C4-2B (cell line): ENCODE measurements around the gene IFI44L.

ENCODE experiments used
- H3K27ac ChIP-seq: fragments of 450-650 bp; 2 replicates; pipeline ENCODE4 v1.5.1; 2017
- ZFX ChIP-seq: fragments of 450-650 bp; IDR thresholded peaks from 2 replicates; pipeline ENCODE4 v1.6.1; 2017
- TF ChIP-seq, protein P1 (sequence below): fragments of 450-650 bp; conservative IDR thresholded peaks from 2 replicates; pipeline ENCODE4 v1.5.1; 2017; ENCODE audit warnings: mild to moderate bottlenecking

Gene IFI44L

DNA sequence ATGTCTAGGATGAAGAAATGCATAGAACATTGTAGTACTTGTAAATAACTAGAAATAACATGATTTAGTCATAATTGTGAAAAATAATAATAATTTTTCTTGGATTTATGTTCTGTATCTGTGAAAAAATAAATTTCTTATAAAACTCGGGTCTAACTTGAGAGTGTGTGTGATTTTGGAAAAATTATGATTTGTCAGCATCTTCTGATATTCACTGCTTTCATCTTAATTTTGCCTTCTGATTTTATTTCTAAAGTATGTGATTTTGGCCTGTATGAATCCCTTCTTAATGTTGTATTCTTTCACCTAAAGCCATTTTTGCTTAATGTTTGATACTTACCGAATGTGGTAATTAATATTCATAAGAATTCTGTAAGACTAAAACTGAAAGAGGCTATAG lies 43.7 kb downstream of the IFI44L start:
- TF ChIP-seq, protein P1, sequence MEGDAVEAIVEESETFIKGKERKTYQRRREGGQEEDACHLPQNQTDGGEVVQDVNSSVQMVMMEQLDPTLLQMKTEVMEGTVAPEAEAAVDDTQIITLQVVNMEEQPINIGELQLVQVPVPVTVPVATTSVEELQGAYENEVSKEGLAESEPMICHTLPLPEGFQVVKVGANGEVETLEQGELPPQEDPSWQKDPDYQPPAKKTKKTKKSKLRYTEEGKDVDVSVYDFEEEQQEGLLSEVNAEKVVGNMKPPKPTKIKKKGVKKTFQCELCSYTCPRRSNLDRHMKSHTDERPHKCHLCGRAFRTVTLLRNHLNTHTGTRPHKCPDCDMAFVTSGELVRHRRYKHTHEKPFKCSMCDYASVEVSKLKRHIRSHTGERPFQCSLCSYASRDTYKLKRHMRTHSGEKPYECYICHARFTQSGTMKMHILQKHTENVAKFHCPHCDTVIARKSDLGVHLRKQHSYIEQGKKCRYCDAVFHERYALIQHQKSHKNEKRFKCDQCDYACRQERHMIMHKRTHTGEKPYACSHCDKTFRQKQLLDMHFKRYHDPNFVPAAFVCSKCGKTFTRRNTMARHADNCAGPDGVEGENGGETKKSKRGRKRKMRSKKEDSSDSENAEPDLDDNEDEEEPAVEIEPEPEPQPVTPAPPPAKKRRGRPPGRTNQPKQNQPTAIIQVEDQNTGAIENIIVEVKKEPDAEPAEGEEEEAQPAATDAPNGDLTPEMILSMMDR: no peak
- TF ChIP-seq ZFX: no peak
- H3K27ac ChIP-seq: no peak overlapping the region

DNA sequence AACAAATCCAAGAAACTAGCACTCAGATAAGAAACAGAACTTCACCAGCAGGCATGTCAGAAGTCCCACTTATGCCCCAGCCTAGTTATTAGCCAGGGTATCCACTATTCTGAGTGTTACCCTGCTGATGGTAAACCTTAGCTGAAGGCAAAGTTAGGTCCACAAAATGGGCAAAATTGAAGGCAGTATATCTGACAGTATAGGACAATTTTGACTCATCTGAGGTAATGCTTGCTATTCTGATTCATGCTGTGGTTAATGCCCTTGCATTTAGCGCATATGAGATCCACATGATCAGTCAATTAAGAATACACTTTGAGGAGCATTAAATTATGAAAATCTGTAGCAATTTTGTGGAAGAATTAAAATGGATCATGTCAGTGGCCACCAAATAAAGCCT lies 44.5 kb downstream of the IFI44L start:
- TF ChIP-seq ZFX: no peak
- TF ChIP-seq, protein P1: no peak
- H3K27ac ChIP-seq: no peak overlapping the region

DNA sequence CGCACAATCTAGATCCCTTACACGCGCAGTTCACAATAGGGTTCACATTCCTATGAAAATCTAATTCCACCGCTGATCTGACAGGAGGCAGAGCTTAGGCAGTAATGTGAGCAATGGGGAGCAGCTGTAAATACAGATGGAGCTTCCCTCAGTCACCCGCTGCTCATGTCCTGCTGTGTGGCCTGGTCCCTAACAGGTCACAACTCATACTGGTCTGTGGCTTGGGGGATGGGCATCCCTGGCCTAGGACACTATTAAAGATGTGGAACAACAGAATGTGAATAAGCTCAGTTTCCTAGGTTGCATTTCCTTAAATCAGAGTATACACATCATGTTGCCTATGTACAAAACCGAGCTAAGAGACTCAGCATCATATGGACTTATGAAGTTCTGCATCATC lies 45.6 kb downstream of the IFI44L start:
- no peak overlapping the region for H3K27ac ChIP-seq
- TF ChIP-seq ZFX: no peak
- TF ChIP-seq, protein P1: no peak

DNA sequence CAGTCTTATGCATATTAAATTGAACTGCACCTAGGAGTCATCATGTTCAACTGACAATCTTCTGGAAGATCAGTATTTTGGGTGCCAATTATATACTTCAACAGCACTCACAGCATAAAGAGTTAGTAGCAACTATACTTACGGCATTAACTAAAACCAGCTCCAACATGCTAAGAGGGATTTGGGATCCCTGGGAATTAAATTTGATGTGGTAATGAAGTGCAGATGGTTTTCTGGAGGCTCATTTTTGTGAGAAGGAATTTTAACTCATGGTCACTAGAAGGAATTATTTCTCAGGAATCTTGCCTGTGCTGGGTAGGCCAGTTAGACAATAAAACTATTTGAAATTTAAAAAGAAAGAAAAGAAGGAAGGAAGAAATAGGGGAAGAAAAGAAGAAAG lies 47.7 kb downstream of the IFI44L start:
- no peak overlapping the region for H3K27ac ChIP-seq
- no peak for TF ChIP-seq ZFX
- TF ChIP-seq, protein P1: no peak

DNA sequence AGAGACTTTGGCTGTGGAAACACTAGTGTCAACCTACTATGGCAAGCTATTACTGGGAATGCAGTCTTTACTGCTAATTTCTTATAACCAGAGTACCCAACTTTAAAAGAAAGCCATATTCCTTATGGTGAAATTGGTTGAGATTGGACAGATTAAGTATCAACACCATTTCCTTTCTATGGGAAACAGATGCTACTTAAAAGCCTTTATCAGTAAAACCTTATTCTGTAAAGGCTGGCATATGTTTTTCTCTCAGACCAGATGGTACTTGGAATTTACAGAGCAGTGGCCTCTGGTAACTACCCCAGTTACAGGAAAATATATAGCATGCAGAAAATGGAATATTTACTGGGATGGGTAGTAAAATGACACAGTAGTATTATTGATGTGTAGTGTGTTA lies 48.2 kb downstream of the IFI44L start:
- H3K27ac ChIP-seq: no peak overlapping the region
- TF ChIP-seq, protein P1: no peak
- no peak for TF ChIP-seq ZFX

DNA sequence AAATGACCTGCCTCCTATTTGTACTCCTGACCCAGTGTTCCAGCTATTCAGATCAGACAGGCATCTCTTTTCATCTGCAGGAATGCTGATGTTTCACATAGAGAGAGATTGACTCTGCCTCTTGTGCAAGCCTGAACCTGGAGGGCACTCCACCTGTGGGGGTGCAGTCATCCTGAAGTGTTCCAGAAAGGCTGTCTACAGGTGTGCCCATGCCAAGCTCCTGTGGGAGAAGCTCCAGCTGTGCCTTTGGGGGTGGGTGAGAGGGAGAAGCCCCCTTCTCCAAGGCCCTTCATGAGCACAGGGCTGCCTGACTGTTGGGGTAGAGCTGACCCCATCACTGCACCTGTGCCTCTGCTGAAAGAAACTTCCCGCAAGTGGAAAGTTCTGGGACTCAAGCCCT lies 52.2 kb downstream of the IFI44L start:
- no peak for TF ChIP-seq ZFX
- TF ChIP-seq, protein P1: no peak
- H3K27ac ChIP-seq: no peak overlapping the region

DNA sequence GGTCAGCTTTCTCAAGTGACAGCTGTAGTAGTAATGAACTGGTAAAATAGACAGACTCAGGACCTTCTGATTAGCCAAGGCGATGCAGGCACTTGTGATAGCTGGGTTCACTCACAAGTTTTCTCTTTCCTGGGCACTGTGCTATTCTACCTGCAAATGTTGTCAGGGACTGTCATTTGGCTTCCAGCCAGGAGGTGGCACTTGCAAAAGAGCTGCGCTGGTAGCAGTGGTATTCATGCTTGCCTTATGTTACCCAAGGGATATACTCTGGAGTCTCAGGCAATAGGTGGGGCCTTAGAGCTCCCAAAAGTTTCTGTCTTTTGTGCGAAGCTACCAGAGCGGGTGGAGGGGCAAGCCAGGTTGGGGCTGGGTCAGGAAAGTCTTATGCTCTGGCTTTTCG lies 52.9 kb downstream of the IFI44L start:
- H3K27ac ChIP-seq: no peak overlapping the region
- TF ChIP-seq, protein P1: no peak
- TF ChIP-seq ZFX: no peak
